ENCODE measurements around the gene DHRS7B.

The DHRS7B gene

DNA sequence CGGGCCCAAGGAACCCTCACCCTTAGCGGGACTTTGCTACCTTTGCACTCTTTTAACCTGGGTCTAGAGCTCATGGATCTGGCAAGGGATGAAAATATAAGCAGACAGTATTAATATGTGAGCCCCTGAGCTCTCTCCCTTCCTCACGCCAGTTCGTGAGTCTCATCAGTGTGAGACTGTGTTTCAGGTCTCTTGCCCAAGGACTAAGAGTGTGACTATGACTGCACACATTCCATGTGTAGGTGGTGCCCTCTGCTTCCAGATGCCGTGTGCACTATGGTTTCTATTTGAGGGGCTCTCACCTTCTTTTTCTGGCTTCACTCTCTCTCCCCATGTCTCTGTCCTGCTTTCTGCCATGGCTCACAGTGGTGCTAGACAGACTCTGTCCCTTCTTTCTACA is 40.5 kb downstream of the DHRS7B start:
- Histone ChIP-seq H3K27me3 (ENCODE audit: low read depth, low read length) (no peaks in the 10 kb centered on the region), H2AFZ (ENCODE audit: low read depth, low read length) (no peak overlapping the region), H4K20me1 (ENCODE audit: insufficient read depth, low read length) (no peaks in the 10 kb centered on the region), H3K79me2 (ENCODE audit: low read length) (no peaks in the 10 kb centered on the region), H3K9ac (ENCODE audit: low read length) (no peak overlapping the region), H3K9me3 (ENCODE audit: insufficient read depth, low read length) (no peaks in the 10 kb centered on the region), H3K36me3 (replicated peaks; ENCODE audit: low read depth, low read length) (no peaks in the 10 kb centered on the region), H3K4me2 (ENCODE audit: low read length) (no peak overlapping the region), H3K4me3 (ENCODE audit: low read length) (no peak overlapping the region), H3K27ac (ENCODE audit: low read length) (no peak overlapping the region), H3K4me1 (ENCODE audit: low read length) (peaks cover 11% of the 10 kb centered on the region)
- TF ChIP-seq, protein P1, sequence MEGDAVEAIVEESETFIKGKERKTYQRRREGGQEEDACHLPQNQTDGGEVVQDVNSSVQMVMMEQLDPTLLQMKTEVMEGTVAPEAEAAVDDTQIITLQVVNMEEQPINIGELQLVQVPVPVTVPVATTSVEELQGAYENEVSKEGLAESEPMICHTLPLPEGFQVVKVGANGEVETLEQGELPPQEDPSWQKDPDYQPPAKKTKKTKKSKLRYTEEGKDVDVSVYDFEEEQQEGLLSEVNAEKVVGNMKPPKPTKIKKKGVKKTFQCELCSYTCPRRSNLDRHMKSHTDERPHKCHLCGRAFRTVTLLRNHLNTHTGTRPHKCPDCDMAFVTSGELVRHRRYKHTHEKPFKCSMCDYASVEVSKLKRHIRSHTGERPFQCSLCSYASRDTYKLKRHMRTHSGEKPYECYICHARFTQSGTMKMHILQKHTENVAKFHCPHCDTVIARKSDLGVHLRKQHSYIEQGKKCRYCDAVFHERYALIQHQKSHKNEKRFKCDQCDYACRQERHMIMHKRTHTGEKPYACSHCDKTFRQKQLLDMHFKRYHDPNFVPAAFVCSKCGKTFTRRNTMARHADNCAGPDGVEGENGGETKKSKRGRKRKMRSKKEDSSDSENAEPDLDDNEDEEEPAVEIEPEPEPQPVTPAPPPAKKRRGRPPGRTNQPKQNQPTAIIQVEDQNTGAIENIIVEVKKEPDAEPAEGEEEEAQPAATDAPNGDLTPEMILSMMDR (IDR thresholded peaks at IDR 0.05; ENCODE audit: low read depth, low read length) = no peak
- no peak for TF ChIP-seq EZH2phosphoT487 (IDR thresholded peaks at IDR 0.05; ENCODE audit: low read depth)

DNA sequence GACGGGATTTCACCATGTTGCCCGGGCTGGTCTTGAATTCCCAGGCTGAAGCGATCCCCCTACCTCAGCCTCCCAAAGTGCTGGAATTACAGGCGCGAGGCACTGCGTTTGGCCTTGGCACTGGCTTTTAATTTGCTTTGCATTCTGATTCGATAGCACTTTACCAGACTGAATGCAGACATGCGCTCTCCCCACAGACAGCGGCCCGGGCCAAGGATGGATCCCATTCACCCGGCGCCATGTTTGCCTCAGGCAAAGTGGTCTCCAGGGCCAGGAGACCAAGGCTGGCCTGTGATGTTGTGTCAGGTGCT is 41.7 kb downstream of the DHRS7B start:
- Histone ChIP-seq H3K79me2 (ENCODE audit: low read length) (no peaks in the 10 kb centered on the region), H3K4me2 (ENCODE audit: low read length) (no peak overlapping the region), H3K36me3 (replicated peaks; ENCODE audit: low read depth, low read length) (no peaks in the 10 kb centered on the region), H3K9ac (ENCODE audit: low read length) (no peak overlapping the region), H3K4me1 (ENCODE audit: low read length) (peaks cover 11% of the 10 kb centered on the region), H3K27me3 (ENCODE audit: low read depth, low read length) (no peaks in the 10 kb centered on the region), H3K27ac (ENCODE audit: low read length) (no peak overlapping the region), H4K20me1 (ENCODE audit: insufficient read depth, low read length) (no peaks in the 10 kb centered on the region), H3K4me3 (ENCODE audit: low read length) (no peak overlapping the region), H3K9me3 (ENCODE audit: insufficient read depth, low read length) (no peaks in the 10 kb centered on the region), H2AFZ (ENCODE audit: low read depth, low read length) (no peak overlapping the region)
- TF ChIP-seq, protein P1 (IDR thresholded peaks at IDR 0.05; ENCODE audit: low read depth, low read length) = no peak
- TF ChIP-seq EZH2phosphoT487 (IDR thresholded peaks at IDR 0.05; ENCODE audit: low read depth) = no peak

DNA sequence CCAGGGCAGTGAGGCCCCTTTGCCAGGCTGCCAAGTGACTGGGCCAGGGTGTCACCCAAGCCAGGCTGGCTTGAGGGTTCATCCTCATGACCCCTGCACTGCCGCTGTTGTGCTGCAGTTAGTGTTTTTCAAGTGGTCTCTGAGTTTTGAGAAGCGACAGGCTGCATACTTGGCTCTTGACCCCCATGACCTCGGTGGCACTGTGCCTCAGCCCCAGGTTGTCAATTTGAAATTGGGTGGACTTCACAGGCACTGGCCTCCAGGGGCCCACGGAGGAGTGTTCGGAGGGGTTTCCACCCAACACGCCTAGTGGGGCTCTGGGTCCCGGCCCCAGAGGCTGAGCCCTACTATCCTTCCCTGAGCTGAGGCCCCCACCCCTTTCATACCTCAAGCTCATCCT is 42.7 kb downstream of the DHRS7B start:
- Histone ChIP-seq H3K9ac (ENCODE audit: low read length) (no peak overlapping the region), H3K4me2 (ENCODE audit: low read length) (no peak overlapping the region), H3K36me3 (replicated peaks; ENCODE audit: low read depth, low read length) (no peaks in the 10 kb centered on the region), H3K27me3 (ENCODE audit: low read depth, low read length) (no peaks in the 10 kb centered on the region), H3K9me3 (ENCODE audit: insufficient read depth, low read length) (no peaks in the 10 kb centered on the region), H3K4me3 (ENCODE audit: low read length) (no peak overlapping the region), H3K79me2 (ENCODE audit: low read length) (no peaks in the 10 kb centered on the region), H2AFZ (ENCODE audit: low read depth, low read length) (no peak overlapping the region), H4K20me1 (ENCODE audit: insufficient read depth, low read length) (no peaks in the 10 kb centered on the region), H3K27ac (ENCODE audit: low read length) (no peak overlapping the region), H3K4me1 (ENCODE audit: low read length) (peaks cover 11% of the 10 kb centered on the region)
- no peak for TF ChIP-seq EZH2phosphoT487 (IDR thresholded peaks at IDR 0.05; ENCODE audit: low read depth)
- TF ChIP-seq, protein P1 (IDR thresholded peaks at IDR 0.05; ENCODE audit: low read depth, low read length) = no peak

DNA sequence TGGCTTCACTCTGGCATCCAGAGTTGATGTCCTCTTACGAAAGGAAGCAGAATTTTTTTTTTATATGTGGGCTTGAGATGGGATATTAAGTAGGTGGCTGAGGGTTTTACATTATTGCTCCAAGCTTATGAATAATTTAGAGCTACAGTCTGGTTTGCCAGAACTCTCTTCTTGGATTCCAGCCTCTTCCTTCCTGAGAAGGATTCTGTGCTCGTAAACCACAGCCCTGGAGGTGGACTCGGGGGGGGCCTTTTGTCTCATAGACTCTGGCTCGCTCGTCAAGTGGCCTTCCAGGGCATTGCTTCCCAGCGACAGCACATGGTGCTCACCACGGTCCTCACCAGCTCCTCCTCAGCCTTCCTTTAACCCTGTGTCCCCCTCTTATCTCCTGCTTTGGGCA is 44.0 kb downstream of the DHRS7B start:
- no peak overlapping the region for H3K9ac ChIP-seq (ENCODE audit: low read length)
- H2AFZ ChIP-seq (ENCODE audit: low read depth, low read length) = no peak overlapping the region
- H3K27me3 ChIP-seq (ENCODE audit: low read depth, low read length) = no peaks in the 10 kb centered on the region
- no peaks in the 10 kb centered on the region for H3K79me2 ChIP-seq (ENCODE audit: low read length)
- no peaks in the 10 kb centered on the region for H3K9me3 ChIP-seq (ENCODE audit: insufficient read depth, low read length)
- H3K36me3 ChIP-seq (replicated peaks; ENCODE audit: low read depth, low read length) = no peaks in the 10 kb centered on the region
- H3K4me3 ChIP-seq (ENCODE audit: low read length) = no peak overlapping the region
- H4K20me1 ChIP-seq (ENCODE audit: insufficient read depth, low read length) = no peaks in the 10 kb centered on the region
- TF ChIP-seq, protein P1 (IDR thresholded peaks at IDR 0.05; ENCODE audit: low read depth, low read length) = no peak
- TF ChIP-seq EZH2phosphoT487 (IDR thresholded peaks at IDR 0.05; ENCODE audit: low read depth) = no peak
- peaks cover 11% of the 10 kb centered on the region for H3K4me1 ChIP-seq (ENCODE audit: low read length)
- H3K4me2 ChIP-seq (ENCODE audit: low read length) = no peak overlapping the region
- no peak overlapping the region for H3K27ac ChIP-seq (ENCODE audit: low read length)
